HG02938 (cell line): ENCODE measurements around the gene LOXHD1.

Source experiments
- ATAC-seq: cut with Tn5 transposase; IDR thresholded peaks from one replicate; pipeline ENCODE4 v1.9.1; 2021; ENCODE audit warnings: mild to moderate bottlenecking, moderate library complexity; ENCODE audit not compliant: unreplicated experiment

LOXHD1 gene

GRCh38 chr18:46458472-46458871, 198.5 kb downstream of the LOXHD1 start:
- ATAC-seq = no peak

- ATAC-seq = no peak
These were observed 200.3 kb downstream of the LOXHD1 start for GRCh38 chr18:46456691-46457090.

DNA sequence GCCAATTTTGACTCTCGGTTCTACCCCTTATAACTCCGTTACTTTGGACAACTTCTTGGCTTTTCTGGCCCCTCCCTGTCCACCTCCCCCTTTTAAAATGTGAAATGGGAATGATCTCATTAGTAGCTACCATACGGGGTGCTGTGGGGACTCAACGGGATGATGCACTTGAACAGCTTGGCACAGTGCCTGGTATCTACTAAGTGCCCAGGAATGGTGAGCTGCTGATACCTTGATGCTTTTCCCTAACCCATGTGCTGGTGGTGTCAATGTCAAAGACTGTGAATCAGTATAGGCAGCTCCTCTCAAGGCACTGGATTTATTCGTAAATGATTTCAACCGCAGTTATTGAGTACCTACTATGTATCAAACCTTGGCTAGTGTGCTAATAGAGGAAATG, 204.2 kb downstream of the LOXHD1 start:
- no peak for ATAC-seq

DNA sequence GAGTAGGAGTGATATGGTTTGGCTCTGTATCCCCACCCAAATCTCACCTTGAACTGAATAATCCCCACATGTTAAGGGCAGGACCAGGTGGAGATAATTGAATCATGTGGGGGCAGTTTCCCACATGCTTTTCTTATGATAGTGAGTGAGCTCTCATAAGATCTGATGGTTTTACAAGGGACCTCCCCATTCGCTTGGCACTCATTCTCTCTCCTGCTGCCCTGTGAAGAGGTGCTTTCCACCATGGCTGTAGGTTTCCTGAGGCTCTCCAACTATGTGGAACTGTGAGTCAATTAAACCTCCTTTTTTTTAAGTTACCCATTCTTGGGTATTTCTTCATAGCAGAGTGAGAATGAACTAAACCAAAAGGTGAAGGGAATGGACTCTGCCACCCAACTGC, 207.5 kb downstream of the LOXHD1 start:
- no peak for ATAC-seq

DNA sequence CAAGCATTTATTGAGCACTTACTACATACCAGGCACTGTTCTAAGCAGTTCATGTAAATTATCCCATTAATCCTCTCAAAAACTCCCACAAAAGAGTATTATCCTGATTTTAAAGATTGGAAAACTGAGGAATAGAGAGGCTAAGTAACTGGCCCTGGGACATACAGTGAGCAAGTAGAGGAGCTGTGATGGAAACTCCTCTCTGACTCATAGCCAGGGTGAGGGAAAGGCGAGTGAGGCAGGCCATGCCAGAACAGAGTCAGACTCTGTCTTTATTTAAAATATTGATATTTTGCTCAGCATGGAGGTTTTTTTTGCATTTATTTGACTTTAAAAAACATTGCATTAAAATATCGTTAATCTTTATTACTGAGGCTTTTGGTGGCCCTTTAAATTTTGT, 208.0 kb downstream of the LOXHD1 start:
- ATAC-seq = no peak

DNA sequence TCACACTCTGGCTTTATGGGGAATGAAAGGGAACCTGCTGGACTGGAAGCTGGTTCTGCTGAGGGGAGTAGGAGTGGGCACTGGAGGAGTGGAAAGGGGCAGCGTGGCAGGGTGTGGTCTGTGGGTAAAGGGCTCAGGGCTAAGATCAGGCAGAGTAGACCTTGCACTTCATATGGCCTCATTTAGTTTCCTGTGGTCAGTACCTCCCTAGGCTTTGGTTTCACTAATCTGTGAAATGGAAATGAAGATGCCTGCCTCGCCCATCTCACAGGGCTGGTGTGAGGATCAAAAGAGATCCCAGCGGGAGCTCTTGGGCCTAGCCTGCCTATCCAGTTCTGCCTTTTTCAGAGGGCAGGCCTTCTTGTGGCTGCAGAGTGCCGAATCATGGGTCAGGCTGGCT, 208.7 kb downstream of the LOXHD1 start:
- no peak for ATAC-seq

- no peak for ATAC-seq
These were observed 209.2 kb downstream of the LOXHD1 start for GRCh38 chr18:46447792-46448191.

DNA sequence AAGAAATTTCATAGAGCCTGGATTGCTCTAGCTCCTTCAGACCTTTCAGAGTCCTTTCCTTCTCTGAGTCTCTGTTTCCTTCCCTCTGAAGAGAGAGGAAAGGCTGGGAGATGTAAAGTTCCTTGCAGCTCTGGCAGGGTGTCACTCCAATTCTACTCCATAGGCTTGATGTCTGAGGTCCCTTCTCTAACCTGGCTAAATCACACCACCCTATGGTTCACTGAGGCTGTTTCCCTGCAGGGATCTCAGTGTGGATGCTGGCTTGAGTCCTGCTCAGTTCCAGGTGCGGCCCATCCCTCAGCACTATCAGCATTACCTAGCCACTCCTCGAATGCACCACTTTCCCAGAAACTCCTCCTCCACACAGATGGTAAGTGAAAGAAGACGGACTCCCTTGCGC, 209.7 kb downstream of the LOXHD1 start:
- no peak for ATAC-seq

DNA sequence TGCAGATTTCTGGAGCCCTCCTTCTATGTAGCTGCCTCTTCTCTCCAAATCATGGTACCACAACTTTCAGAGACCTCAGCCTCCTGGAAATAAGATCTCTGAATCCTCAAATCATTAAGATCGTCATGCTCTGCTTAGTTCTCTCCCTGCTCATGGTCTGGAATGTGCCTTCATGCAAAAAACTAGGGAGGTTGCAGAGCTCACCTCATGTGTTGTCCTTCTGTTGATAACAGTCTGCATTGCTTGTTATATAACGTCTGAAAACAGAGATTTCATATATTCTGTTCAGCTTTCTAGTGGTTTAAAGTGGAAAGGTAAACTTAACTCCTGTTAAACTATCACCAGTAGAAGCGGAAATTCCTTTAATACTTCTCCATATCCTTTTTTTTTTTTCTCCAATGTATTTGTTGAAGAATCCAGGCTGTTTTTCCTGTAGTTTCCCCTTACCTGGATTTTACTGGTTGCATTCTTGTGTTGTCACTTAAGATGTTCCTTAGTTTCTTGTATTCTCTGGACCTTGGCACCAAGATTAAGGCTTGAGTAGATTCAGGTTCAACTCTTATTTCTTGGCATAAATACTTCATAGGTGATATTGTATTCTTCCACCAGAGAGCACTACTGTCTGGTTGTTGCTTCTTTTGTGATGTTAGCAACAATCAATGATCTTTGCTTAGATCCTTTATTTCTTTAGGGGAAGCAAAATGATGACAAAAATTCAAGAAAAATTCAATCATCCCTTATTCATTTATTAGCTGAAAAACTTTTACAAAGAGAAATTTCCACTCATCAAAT, 211.3 kb downstream of the LOXHD1 start:
- ATAC-seq = no peak

- no peak for ATAC-seq
These were observed 218.0 kb downstream of the LOXHD1 start for GRCh38 chr18:46439037-46439436.

DNA sequence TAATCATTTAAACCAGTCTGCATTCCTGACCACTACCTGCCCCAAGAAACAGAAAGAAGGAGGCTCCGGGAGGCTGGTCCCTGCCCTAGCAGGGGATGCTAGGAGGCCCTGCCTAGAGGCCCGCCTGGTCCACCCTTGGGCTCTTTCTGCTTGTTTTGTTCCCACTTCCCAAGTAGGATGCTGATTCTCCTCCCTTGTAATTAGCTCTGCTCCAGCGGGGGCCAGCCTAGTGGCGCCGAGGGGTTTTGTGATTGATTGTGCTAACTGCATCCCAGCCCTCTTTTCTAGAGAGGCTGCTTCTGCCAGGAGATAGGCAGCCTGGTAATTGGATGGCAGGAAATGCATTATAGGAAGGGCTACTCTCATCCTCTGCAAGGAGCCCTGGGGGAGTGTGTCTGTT, 220.0 kb downstream of the LOXHD1 start:
- no peak for ATAC-seq

DNA sequence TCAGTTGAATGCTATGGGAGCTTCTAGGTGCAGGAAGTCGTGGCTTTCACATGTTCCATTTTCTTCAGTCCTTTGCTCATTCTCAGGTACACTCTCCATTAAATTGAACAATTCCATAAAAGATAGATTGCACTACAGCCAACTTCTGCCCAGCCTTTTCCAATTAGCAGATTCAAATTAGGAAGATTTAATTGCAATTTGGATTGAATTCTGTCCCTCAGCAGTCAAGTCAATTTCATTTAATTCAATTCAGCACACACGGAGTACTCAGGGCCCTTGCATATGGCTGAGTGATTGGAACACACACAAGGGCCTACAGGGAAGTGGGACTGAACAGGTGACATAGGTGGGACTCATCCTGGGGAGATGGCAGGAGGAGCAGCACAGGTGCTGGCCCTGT, 220.4 kb downstream of the LOXHD1 start:
- no peak for ATAC-seq

DNA sequence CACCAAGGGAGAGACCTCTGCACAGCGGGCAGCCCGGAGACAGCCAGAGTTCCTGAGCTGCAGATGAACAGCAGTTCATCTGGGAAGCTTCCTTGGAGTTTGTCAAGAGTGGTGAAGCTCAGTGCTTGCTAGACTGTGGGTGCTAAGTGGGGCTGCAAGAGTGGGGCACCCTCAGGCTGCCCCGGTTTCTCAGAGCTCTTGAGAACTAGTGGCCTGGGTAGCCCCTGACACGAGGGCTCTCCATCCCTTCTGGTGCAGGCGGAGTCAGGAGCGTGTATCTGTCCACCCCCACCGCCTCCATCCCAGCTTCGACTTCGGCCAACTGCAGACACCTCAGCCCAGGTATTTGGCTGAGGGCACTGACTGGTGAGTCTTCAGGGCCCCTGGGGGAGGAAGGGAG, 222.0 kb downstream of the LOXHD1 start:
- no peak for ATAC-seq

DNA sequence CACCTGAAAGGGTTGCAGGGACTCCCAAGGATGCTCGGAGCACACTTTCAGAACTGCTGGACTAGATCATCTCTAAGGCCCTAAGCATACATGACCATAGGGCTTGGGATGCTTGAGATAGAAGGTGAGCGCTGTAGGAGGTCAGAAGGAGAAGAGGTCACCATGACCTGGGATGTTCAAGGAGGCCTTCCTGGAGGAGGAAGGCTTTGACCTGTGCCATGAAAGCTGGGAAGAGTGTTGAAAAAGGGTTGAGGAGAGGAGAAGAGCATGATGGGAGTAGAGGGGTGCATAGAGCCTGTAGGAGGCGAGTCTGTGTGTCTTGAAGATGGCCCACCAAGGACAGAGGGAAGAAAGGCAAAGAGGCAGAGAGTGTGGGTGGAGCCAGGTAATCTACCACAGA, 222.4 kb downstream of the LOXHD1 start:
- no peak for ATAC-seq

DNA sequence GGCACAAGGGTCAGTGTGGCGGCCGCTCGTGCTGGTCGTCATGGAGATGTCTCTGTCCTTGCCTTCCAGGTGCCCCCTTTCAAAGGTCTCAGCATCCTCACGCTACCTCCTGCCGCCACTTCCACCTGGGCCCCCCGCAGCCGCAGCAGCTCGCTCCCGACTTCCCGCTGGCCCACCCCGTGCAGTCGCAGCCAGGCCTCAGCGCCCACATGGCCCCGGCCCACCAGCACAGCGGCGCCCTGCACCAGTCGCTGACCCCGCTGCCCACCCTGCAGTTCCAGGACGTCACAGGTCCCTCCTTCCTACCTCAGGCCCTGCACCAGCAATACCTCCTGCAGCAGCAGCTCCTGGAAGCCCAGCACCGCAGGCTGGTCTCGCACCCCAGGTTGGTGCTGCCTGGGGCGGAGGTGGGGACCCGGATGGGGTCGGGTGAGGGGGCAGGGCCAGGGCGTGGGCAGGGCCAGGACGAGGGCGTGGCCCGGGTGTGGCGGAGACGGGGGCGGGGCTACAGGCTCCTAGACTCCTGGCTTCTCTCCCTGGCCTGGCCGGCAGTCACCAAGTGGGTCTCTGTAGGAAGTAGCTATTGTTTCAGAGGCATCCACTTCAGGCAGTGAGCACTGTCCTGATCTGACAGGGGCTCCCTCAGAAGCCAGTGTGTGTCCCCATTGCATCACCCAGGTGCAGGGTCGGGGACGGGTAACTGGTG, 223.7 kb downstream of the LOXHD1 start:
- ATAC-seq = no peak

DNA sequence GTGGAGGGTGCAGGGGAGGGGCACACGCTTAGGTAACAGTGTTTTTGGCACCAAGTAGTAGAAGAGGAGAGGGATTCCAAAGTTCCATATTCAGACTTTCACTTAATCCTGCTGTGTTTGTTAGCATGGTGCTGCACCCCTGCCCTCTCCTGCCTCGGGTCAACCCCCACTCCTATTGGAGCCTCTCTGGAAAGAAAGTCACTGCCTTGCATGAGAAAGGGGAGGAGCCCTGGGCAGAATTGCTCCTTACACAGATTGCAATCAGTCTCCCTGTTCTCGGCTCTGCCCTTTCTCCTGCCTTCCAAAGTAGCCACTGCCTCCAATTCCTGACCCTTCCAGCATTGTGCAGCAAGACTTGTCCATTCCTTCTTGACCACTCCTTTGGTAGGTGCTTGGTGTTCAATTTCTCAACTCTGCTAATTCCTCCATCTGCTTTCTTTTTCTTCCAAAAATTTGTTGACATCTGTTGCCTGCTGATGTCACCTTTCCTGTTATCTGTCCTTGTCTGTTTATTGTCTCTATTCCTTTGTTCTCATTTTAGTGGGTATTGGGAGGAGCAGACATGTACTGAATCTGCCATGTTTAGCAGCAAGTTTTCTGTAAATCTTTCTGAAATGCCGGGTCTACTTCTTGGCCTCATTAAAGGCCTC, 225.4 kb downstream of the LOXHD1 start:
- ATAC-seq = no peak

DNA sequence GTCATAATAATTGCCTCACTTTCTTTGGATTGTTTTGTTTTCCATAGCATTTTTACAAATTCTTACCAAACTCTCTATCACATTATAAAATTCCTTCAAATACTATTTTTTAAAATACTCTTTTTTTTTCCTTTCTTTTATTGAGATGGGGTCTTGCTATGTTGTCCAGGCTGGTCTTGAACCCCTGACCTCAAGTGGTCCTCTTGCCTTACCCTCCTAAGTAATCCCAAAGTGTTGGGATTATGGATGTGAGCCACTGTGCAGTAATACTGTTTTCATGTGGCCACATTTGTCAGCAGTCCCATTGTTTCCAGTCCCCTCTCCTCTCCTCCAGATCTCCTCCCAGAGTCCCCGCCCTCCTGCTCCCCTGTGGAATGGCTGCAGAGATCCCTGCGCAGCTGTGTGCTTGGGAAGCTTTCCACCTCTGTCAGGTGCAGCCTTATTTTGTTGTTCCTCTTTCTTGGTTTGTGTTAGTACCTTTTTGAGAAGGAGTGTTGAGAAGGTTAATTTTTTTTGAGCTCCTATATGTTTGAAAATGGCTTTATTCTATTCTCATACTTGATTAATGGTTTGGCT, 227.3 kb downstream of the LOXHD1 start:
- ATAC-seq = no peak

- no peak for ATAC-seq
These were observed 227.9 kb downstream of the LOXHD1 start for GRCh38 chr18:46429130-46429529.

DNA sequence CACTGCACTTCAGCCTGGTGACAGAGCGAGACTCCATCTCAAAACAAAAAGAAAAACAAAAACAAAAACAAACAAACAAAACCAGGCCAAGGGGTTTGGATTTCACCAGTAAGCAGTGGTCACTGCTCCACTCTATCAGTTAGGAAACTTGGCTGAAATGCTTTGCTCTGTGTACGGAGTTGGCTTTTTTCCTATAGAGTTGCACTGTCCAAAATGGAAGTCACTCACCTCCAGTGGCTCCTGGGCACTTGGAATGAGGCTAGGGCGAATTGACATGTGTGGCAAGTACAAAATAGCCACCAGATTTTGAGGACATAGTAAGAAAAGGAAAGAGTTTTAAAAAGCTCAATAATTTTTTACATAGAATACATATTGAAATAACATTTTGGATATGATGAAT, 228.7 kb downstream of the LOXHD1 start:
- no peak for ATAC-seq

DNA sequence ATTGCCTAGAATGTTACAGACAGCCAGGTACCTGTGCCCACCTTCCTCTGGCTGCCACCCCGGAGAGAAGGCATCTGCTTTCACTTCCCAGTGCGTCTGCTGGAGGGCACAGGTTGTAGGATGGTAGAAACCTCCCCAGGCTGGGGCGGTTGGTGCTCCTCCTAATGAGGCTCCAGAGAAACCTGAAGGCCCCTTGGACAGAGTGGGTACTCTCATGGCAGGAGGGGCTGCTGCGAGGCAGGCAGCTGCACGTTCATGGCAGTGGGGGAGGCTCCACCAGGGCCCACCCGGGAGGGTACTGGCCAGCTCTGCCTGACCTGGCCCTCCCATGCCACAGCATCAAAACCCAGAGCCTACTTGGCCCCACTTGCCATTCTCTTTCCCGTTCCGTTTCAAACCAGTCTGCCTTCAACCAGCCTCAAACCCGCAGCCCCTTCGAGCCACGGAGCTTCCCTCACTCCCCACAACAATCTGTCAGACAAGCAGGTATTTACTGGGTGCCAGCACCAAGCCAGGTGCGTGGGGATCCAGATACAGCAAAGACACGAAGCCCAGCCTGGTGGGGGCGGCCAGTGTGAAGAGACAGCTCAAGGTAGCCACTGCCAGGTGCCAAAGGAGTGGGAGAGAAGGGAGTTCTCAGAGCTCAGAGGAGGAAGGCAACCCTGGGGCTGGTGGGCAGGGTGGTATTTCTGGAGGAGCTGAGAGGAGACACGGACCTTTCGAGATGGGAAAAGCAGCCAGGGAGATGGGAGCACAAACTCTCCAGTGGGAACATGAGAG, 229.6 kb downstream of the LOXHD1 start:
- ATAC-seq = no peak
